GM15510 (cell line): ENCODE measurements around the gene DAND5.

Source experiments
- POLR2A ChIP-seq: IDR thresholded peaks from 3 replicates; pipeline ENCODE4 v1.6.1; 2011; ENCODE audit warnings: borderline replicate concordance; ENCODE audit not compliant: insufficient read length; ENCODE audit errors: extremely low read depth

DAND5 gene, protein sequence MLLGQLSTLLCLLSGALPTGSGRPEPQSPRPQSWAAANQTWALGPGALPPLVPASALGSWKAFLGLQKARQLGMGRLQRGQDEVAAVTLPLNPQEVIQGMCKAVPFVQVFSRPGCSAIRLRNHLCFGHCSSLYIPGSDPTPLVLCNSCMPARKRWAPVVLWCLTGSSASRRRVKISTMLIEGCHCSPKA

DNA sequence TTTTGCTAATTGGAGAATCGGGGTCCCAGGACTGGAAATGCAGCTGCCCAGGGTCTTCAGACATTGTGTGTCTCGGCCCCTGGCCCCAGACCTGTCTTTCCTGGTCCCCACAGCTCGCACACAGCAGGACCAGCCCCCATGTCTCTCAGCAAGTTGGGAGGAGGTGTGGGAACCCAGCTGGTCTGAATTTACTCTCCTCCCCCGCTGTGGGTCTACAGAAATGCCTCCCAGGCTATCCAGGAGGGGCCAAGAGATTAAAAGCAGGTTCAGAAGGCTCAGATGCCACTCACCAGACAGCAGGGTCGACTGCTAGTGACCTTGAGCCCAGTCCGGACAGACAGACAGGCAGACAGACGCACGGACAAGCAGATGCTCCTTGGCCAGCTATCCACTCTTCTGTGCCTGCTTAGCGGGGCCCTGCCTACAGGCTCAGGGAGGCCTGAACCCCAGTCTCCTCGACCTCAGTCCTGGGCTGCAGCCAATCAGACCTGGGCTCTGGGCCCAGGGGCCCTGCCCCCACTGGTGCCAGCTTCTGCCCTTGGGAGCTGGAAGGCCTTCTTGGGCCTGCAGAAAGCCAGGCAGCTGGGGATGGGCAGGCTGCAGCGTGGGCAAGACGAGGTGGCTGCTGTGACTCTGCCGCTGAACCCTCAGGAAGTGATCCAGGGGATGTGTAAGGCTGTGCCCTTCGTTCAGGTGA, at the start of gene DAND5:
TSS of gene DAND5 (plus strand) at position 285 of the 697 bp plus-strand sequence. CDS start at position 370, 85 bp downstream.
- no peak for TF ChIP-seq POLR2A

DNA sequence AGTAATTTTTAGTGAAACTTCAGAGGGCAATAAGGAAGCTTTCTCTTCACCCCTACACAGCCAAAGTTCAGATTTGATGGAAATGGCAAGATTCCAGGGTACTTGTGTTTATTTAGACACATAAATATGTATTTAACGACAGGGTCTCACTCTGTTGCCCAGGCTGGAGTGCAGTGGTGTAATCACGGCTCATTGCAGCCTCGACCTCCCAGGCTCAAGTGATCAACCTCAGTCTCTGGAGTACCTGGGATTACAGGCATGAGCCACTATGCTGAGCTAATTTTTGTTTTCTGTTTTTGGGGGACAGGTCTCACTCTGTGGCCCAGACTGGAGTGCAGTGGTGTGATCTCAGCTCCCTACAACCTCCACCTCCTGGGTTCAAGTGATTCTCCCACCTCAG, 48.3 kb upstream of the DAND5 start:
- TF ChIP-seq POLR2A = no peak

DNA sequence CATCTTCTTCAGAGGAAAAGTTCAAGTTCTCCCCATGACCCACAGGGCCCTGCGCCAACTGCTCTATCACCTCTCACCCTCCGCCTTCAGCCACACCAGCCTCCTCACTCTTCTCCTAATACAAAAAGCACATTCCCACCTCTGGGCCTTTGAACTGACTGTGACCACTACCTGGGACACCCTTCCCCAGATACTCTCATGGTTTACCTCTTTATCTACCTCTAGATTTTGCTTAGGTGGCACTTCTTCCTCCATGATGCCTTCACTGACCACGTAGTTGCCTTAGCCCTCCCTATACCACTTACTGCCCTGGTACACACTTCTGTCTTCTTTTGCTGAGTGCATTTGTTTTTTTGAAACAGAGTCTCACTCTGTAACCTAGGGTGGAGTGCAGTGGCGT, 46.4 kb upstream of the DAND5 start:
- TF ChIP-seq POLR2A = no peak

DNA sequence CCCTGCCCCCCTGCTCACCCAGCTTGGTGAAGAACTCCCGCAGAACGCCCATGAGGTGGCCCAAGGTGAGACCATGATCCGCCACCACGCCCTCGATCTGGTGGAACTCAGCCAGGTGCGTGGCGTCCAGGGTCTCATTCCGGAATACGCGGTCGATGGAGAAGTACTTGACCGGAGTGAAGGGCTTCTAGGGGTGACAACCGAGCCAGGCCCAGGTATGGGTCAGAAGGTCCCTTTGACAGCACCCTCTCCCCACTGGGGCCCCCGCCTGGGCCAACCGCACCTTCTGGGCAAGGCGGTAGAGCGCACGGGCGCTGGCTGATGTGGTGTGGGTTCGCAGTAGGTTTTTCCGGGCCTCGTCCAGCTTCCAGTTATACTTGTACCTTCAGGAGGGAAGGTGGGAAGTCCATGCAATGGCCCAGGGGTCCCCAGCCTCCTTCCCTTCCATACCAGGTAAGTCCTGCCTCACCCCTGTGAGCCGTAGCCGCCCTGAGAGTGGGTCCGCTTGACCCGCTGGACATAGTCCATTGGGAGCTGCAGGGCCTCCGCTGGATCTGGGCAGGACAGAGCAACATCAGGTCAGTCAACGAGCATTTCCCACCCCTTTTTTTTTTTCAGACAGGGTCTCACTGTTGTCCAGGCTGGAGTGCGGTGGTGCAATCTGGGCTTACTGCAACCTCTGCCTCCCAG, 44.6 kb upstream of the DAND5 start:
- no peak for TF ChIP-seq POLR2A

DNA sequence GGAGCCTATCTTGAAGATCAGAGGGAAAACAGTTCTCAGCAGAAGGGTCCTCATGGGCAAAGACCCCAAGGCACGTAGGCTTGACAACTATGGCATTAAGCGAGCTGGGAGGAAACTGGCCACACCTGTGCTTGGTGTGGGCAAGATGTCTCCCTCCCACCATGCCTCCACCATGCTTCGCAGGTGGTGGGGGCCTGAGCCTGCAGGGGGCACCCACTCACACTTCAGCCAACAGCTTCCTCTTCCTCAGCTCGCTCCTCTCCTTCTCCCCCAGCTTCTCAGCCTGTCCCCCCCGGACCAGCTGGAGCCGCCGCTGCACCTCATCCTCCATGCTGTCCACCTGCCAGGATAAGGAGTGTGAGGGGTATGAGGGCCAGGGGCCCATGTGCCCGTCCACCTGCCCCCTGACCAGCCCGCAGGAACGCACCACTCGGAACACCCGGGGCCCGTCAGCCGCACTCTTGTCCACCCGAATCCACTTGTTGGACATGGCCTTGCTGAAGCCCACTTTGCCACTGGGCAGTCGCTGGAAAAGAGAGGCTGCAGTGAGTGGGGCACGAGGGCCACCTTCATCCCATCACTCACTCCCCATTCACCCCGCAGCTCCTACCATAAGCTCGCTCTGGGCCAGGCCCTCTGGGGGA, 39.3 kb upstream of the DAND5 start:
- TF ChIP-seq POLR2A = no peak

DNA sequence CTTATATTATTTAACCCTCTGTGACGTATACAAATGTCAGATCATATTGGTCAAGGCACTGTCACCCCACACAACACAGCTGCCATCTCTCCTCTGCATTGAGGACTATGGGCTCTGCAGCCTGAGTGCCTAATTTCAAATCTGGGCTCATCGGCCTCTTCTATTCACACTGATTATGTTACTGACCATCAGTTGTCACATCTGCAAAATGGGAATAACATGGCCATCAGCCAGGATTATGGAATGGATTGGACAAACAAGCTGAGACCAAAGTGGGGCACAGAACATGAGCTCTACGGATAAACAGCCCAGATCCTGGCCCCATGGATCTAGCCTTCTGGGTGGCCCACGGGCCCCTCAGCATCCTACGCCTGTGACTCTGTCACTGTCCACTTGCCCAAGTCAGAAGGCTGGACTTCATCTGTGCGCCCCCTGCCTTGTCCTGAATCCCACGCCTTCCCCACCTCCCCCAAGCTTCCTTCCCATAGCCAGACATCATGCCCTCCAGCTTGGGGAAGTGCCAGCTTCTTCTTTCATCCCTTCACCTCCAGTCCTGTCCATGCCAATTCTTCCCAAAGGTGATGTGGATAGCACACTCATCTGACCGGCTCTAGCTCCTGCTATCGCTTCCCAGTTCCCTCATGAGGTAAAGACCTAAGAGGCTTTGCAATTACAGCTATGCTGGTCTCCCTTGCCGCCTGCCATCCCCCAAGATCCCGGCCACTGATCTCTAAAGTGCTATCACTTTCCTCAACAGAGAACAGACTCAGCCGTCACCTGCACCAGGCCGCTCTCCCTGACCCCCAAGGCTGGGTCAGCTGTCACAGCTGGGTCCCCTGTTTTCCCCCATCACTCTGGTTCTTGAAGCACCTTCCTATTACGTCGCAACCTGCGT, 36.7 kb upstream of the DAND5 start:
- no peak for TF ChIP-seq POLR2A

DNA sequence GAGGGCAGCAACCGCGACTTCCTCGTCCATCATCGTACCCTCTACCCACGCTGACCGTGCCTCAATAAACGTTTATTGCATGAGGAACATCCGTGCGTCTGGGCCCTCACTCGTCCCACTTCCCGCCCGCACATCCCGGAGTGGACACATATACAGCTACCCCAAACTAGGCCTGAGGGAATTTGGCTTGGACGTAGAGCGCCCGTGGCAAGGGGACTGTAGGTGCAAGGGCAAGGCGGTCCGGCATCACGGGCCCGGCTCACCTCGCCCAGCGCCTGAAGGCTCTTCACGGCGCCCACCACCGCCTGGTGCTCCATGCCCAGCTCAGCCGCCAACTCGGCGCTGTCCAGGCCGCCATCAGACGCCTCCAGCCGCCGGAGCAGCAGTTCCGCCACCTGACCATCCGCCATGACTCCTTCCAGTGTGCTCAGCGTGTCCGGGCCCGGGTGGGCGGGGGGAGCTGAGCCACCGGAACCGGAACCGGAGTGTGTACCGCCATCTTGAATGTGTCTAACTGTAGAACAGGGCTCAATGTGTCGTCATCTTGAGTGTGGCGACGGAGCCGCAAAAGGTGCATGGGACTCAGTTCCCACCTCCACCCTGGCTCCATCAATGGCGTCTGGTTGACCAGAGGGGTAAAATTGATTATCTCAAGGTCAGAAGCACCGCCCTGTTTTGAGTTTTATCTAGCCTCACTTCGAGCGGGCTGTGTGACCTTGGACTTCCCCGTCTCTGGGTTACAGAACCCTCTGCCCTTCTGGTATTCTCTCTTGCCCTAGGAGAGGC, 35.9 kb upstream of the DAND5 start, which contains the start of gene FARSA:
TSS of gene FARSA (minus strand) at position 425 of the 786 bp plus-strand sequence. CDS start at position 410, 15 bp downstream.
- TF ChIP-seq POLR2A = peak; percentile 96

DNA sequence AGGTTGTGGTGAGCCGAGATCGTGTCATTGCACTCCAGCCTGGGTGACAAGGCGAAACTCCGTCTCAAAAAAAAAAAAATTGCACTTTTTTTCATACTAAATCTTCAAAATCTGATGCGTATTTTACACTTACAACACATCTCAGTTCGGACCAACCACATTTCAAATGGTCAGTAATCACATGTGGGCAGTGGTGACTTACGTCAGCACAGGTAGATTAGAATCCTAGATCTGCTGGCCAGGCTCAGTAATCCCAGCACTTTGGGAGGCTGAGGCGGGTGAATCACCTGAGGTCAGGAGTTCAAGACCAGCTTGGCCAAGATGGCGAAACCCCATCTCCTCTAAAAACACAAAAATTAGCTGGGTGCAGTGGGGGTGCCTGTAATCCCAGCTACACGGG, 34.3 kb upstream of the DAND5 start:
- no peak for TF ChIP-seq POLR2A

DNA sequence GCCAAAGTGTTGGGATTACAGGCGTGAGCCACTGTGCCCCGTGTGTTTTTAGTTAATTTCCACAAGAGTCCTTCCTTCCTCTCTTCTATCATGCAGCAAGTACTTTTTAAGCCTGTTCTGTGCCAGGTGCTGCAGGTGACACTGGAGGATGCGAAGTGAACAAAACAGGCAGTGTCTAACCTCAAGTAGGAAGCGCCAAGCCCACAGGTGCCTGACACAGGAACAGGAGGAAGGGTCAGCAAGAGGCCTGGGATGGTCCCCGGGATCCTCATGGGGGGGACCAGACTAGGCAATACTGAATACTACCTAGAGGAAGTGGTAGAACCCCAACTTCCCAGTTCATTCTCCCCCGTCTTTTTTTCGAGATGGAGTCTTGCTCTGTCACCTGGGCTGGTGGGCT, 32.8 kb upstream of the DAND5 start:
- no peak for TF ChIP-seq POLR2A

DNA sequence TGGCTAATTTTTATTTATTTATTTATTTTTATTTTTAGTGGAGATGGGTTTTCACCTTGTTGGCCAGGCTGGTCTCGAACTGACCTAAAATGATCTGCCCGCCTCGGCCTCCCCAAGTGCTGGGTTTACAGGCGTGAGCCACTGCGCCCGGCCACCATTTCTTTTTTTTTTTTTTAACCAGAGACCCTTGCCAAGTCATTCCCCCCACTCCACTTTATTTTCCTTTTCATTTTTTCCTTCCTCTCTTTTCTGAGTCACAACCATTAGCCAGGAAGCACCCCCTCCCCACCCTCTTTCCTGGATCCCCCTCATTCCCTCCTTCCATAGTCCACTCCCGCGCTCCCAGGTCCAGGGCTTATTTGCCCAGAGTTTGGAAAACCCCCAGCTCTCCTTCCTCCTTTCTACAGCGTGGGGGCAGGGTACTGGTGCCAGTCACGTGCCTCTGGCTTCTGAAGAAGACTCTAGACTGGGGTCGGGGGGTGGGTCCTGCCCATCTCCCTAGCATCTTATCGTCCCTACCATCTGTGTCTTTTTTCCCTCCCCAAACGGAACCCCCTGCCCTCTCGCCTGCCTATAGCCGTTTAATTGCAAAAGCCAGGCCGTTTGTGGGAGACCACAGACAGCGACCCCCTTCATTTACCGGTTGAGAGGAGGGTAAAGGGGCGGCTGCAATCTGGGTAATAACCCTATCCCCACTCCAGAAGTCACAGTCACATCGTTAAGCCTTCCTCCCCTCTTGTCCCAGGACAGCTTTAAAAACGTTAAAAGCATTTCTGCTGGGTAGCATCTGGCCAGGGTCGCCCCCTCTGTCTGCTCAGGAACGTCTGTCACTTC, 32.1 kb upstream of the DAND5 start:
- no peak for TF ChIP-seq POLR2A

DNA sequence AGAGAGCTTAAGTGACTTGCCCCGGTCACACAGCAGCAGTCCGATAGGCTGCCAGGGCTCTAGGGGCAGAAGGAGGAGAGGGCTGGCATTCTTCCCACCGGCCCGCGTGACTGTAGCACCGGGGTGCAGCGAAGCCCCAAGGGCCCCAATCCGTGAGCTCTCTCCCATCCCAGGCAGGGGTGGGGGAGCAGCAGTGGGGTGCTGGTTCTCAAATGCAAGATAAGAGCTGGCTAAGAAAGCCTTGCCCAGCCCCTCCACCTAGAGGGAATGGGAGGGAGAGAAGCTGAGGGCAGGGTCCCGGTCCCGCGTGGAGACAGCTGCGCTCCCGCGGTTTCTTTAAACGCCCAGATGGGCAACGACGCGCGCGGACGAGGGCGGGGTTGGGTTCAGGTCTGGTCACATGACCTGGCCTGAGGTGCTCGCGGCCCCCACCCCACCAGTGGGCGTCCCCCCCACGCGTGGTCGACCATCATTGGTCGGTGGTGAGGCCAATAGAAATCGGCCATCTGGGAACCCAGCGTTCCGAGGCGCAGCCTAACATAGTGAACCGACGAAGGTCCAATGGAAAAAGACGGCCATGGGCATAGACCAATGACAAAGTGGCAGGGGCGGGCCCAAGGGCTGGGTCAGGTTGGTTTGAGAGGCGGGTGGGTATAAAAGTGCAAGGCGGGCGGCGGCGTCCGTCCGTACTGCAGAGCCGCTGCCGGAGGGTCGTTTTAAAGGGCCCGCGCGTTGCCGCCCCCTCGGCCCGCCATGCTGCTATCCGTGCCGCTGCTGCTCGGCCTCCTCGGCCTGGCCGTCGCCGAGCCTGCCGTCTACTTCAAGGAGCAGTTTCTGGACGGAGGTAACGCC, 31.2 kb upstream of the DAND5 start, which contains the start of gene CALR:
TSS of gene CALR (plus strand) at position 683 of the 852 bp plus-strand sequence. CDS start at position 754, 71 bp downstream.
- peak; percentile 100 for TF ChIP-seq POLR2A
